ENCODE measurements around the gene ZNF747.
"Not testable (repeated sequence)": the region's sequence is repeated elsewhere in the genome, so short reads cannot be mapped to it uniquely, and the experiment has no call there.

The ZNF747 gene

DNA sequence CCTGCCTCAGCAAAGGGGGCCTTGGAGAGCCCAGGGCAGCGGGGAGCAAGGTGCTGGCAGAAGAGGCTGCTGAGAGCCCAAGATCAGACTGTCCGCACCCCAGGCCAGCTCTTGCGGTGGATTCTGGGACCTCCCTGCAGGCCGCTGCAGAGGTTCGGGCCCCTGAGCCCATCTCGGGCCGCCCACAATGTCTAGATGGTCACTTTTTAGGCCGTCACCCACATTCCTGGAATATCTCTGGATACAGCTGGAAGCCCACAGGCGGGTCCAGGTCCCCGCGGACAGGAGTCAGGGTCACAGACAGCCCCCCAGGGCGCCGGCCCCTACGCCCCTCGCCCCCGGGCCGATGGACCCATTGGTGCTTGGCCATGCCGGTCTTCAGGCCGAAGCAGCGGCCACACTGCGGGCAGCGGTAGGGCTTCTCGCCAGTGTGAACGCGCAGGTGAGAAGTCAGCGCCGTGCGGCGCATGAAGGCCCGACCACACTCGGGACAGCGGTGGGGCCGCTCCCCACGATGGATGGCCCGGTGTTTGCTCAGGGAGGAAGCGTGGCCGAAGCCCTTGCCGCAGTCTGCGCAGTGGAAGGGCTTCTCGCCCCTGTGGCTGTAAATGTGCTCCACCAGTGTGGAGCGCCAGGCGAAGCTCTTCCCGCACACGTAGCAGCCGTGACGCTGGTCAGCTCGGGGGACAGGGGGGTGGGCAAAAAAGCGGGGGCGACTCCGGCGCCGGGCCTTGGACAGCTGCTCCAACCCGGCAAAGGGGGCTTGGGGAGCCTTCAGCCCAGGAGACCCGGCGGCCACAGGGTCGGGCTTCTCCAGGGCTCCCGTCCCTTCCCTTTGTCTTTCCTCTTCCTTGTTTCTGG, 2.1 kb downstream of the ZNF747 start:
- DNase-seq, result no peak

DNA sequence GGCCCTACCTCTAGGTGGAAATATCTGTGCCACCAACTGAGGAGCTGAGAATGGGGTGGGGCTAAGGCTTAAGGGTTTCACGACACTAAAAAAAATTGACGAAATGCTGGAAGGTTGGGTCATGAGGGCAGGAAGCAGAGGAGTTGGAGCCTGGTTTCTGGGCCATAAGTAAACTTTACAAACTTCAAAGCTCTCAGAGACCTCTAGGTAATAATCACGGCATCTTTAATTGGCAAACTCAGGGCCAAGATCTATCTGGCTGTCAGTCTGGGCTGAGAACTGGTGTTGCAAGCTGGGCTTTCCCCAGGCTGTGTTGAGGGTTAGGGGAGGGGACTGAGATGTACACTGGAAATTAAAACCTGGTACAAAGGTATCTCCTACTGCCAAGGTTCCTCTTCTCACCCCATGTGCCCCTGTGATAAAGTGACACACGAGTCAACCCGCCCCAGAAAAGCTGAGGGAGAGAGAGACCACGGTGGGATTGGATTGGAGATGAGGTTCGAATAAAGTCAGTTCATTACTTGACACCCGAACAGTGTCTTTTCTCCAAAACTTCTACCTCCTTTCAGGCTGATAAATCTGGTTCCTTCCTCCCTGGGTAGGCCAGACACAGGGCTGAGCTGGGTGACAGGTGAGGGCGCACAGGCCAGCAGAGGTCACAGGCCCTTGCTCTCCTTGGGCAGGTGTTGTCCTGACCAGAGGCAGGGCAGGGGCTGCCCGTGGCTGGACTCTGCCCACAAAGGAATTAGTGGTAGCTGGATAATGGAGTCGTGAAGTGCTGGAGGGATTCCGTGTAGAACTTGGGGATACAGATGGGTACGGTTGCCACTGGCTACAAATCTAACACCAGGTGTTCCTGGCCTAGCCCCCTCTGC, 4.3 kb downstream of the ZNF747 start:
- no peak for DNase-seq

DNA sequence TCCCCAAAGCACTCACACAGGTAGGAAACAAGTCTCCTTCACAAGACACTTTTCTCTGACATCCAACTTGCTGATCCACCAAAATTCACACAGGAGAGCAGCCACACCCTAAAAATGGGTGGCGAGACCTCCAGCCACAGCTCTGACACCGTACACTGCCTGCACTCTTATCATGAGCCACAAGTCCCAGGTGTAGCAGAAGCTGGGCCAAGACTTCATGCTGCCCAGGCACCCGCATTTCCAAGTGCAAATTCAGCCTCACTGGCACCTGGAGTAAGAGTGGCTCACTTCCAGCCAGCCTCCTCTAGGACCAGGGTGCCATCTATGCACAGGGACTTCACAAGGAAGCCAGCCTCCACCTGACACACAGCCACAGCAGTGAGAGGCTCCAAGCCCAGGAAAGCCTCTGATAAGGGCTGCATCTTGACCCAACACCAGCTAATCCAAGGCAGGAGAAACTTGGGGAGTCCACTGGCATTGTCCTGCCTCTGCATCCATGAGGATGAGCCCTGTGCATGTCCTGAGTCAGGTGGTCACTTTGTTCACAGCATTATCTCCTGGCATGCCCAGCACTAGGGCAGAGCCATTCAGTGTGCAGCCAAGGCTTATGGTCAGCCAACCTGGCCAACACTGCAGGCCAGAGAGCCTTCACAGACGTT, 5.7 kb downstream of the ZNF747 start:
- no peak for DNase-seq

DNA sequence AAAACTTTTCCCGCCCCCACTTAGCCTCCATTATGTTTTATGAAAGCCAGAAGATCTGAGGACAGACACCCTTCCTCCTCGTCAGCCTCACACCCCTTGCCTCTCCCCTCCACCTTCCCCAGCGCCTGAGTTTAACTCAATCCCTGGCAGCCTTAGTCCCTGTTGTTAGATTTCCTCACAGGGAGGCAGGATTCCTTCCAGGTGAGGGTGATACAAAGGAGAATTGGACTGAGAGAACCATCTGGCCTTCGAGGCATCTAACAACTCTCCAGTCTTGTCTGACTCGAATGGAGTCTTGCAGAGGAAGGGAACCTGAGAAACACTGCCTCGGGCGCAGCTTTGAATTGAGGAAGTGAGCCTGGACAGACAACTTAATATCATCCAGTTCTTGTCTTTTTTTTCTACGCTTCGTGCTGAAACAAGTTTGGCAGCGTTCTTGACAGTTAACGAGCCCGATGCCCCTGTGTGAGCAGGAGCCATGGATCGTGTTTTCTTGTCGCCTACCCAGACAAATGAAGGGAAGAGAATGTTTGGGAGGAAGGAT, 7.0 kb downstream of the ZNF747 start:
- DNase-seq, result no peak

DNA sequence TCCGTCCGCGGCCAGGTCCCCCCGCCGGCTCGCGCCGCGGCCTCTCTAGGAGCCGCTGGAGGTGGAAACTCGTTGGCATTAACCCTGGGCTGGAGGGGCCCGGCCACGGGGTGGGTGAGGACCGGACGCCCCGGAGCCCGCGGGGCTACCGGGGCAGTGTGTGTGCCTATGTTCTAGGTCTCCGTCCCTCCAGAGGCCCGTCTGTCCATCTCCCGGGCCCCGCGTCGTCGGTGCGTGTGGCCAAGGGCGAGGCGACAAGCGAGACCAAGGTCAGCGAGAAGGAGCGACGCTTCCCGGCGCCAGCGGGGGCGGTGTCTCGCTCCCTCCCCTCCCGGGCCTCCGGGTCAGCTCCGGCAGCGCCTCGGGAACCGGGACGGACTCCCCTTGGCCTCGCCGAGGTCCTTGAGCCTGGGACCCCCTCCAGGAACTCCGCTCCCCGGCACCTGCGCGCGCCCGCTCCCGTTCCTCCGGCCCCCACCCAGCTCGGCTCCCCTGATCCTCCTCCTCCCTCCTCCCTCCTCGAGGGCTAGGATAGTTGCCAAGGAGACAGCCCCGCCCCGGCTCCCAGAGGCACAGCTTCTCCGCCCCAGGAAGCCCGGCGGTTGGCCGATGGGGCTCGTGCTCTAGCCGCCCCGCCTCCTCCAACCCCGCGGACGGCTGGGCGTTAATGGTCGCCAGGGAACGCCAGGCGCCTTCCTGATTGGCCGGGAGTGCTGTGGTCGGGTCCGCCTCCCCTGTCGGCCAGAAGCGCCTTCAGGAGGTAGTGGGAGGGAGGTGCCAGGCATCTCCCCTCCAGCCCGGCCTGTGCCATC, 7.6 kb downstream of the ZNF747 start:
- DNase-seq, result peak; percentile 94

DNA sequence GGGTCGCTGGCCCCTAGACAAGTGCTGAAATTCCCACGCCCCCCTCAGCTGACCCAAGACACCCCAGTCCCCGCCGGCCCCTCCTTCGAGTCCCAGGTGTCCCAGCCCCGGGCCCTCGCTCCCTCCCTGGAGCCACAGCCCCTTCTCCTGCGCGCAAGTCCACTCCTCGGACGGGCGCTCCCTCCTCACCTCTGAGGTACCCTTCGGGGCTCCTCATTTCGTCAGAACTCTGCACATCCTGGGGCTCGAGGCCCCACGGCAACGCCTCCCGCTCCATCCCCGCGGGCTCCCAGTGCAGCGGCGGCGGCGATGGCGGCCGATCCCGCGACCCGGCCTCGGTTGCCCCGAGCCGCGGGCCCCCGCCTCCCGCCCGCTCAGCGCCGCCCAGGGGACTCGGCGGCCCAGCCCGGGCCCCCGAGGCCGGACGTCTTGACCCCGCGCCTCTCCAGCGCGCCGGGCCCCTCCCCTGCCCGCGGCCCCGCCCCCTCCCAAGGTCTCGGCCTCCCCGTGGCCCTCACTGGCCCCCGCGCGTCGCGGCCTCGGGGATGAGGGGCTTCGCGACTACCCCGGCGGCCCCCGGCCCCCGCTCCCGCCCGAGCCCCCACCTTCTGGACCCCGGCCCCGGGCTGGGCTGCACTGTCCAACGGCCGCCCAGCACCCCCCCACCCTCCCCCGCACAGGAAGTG, 8.4 kb downstream of the ZNF747 start, which contains the start of gene ZNF768:
TSS of gene ZNF768 (minus strand) at position 430 of the 686 bp plus-strand sequence. CDS start at position 277, 153 bp downstream.
- DNase-seq, result no peak

DNA sequence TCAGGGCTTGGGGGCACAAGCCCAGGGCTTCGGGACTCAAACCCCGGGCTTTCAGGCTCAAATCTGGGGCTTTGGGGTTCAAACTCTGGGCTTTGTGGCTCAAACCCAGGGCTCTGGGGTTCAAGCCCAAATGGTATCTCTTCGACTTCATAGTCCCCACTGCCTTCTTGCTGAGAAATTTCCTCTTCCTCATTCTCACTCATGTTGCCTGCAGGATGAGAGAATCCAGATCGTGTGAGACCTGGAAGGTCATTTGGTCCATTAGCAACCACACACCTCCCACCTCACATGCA, 8.9 kb downstream of the ZNF747 start:
- DNase-seq, result no peak

DNA sequence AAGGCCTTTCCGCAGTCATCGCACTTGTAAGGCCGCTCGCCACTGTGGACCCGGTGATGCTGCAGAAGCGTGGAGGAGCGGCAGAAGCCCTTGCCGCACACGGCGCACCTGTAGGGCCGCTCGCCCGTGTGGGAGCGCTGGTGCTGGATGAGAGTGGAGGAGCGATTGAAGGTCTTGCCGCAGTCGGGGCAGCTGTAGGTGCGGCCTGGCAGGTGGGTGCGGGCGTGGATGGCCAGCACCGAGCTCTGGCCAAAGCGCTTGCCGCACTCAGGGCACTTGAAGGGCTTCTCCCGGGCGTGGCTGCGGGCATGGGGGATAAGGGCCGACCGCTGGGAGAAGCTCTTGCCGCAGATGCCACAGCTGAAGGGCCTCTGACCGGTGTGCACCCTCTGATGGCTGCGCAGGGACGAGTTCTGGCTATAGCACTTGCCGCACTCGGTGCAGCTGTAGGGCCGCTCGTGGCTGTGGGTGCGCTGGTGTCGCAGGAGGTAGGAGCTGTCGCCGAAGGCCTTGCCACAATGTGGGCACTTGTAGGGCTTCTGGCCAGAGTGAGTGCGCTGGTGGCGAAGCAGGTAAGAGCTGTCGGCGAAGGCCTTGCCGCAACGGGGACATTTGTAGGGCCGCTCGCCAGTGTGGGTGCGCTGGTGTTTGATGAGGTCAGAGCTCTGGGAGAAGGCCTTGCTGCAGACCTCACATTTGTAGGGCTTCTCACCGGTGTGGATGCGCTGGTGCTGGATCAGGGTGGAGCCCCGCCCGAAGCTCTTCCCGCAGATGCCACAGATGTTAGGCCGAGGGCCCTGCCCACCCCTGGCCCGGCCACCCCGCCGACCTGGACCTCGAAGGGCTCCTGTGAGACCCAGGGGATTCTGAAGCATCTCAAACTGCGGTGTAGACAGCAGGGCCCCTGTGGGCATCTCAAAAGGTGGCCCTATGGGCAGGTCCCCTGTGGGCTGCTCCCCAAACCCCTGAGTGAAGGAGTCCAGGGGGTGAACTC, 9.8 kb downstream of the ZNF747 start:
- DNase-seq, result no peak

DNA sequence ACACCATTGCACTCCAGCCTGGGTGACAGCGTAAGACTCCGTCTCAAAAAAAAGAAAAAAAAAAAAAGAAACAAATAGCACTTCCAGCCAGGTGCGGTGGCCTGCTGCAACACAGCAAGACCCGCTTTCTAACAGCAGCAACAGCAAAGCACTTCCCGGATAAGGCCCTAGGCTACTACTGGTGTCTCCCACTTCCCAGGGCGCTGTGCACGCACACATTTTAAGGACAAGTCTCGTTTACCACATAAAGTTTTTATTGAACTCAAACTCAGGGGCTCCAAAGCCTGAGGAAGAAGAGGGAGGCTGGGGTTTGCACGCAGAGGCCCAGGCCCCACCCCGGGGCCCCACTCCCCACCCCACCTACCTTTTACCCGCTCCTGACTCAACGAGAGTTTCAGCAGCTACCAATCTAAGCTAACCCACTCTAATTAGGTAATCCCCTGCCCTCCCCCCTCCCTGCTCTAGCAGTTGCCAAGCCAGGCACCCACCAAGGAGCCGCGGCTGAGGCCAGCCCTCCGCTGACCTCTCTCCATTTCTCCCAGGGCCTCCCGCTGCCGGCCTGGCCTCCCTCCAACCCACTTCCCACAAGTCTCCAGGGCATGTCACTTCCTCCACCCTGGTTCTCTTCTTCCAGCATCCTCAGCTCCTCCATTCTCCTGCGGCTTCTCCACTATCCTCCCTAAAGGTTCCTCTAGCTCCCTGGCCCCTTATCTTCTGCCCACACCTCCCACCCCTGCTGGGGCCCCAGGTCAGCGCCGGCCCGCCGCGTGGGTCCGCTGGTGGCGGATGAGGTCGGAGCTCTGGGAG, 10.7 kb downstream of the ZNF747 start:
- DNase-seq, result no peak

DNA sequence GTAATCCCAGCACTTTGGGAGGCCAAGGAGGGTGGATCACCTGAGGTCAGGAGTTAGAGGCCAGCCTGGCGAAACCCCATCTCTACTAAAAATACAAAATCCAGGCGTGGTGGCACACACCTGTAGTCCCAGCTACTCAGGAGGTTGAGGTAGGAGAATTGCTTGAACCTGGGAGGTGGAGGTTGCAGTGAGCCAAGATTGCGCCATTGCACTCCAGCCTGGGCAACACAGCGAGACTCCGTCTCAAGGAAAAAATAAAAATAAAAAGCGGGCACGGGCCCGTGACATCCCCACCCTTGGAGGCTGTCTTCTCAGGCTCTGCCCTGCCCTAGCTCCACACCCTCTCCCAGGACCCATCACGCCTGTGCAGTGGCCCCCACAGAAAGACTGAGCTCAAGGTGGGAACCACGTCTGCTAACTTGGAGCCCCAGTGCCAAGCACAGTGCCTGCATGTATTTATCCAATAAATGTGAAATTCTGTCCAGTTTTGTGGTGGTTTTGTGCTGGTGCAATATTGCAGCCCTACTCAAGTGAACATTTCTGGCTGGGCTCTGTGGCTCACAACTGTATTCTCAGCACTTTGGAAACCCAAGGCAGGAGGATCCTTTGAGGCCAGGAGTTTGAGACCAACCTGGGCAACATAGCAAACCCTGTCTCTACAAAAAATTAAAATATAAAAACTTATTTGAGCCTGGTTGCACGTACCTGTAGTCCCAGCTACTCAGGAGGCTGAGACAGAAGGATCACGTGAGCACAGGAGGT, 11.8 kb downstream of the ZNF747 start:
- not testable (repeated sequence) for DNase-seq

DNA sequence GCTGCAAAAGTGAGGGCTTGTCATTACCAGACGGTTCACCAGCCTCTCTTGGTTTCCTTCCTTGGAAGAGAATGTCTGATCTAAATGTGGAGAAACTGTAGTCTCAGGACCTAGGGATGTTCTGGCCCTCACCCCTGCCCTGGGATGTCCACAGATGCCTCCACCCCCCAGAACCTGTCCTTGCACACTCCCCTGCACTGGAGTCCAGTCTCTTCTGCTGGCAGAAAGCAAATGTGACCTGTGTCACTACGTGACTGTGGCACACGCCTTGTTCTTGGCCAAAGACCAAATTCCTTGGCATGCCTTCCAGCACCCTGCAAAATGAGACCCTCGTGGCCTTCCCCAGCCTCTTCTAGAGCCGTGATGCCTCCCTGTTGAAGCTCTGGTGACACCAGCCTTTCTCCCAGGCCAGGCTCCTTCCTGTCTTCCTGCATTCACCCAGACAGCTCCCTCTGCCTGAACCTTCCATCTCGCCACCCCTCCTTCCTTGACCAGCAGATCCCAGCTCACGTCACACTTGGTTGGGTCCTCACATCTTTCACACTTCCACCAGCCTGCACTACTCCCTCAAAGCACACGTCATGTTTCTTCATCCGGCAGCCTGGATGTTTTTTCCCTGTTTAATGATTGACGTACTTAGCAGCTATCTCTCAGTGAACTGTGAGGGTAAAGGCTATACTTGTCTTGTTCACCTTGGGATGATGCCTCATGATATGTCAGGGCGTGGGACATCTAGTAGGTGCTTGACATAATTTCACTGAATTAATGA, 12.6 kb downstream of the ZNF747 start:
- no peak for DNase-seq

DNA sequence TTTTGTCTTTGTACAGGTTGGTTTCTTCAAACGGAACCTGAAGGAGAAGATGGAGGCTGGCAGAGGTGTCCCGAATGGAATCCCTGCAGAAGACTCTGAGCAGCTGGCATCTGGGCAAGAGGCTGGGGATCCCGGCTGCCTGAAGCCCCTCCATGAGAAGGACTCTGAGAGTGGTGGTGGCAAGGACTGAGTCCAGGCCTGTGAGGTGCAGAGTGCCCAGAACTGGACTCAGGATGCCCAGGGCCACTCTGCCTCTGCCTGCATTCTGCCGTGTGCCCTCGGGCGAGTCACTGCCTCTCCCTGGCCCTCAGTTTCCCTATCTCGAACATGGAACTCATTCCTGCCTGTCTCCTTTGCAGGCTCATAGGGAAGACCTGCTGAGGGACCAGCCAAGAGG, 13.2 kb downstream of the ZNF747 start:
- DNase-seq, result no peak

DNA sequence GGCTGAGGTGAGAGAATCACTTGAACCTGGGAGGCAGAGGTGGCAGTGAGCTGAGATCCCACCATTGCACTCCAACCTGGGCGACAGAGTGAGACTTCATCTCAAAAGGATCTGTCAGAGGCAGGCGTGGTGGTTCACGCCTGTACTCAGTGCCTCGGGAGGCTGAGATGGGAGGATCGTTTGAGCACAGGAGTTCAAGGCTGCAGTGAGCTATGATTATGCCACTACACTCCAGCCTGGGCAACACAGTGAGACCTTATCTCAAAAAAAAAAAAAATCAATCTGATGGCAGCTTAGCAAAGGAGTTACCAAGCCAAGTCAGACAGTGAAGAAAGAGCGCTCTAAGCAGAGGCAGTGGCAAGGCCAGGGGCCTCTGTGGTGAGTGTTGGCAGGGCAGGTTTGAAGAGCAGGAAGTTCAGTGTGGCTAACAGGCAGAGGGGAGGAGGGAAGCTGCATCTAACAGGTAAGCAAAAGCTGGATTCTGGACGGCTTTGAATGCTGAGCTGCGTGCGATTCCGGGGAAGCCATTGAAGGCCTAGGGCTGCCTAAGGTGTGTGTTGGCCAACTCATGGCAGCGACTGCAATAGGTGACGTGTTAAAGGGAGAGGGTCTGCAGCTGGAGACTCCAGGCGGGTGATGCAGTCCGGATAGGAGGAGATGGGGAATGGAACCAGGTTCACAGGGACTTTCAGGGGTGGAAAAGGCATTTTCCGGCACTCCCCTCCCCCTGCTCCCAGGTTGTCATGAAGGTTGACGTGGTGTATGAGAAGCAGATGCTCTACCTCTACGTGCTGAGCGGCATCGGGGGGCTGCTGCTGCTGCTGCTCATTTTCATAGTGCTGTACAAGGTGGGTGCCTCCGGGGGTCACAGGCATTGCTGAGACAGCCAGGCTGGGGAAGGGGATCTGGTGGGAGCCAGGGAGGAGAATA, 15.3 kb downstream of the ZNF747 start:
- DNase-seq, result no peak

DNA sequence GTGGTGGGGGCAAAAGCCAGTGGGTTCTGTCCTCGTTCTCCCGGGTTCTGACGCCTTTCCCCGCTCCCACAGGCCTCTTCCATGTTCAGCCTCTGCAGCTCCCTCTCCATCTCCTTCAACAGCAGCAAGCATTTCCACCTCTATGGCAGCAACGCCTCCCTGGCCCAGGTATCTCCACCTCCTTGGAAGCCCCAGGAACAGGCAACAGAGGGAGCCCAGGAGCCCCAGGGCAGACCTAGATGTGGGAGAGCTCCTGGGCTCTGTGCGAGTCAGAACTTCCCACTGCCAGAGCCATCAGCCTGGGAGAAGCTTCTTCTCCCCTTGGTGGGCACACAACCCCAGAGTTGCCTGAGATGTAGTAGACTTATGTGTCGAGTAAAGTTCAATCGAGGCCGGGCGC, 16.1 kb downstream of the ZNF747 start:
- DNase-seq, result no peak

DNA sequence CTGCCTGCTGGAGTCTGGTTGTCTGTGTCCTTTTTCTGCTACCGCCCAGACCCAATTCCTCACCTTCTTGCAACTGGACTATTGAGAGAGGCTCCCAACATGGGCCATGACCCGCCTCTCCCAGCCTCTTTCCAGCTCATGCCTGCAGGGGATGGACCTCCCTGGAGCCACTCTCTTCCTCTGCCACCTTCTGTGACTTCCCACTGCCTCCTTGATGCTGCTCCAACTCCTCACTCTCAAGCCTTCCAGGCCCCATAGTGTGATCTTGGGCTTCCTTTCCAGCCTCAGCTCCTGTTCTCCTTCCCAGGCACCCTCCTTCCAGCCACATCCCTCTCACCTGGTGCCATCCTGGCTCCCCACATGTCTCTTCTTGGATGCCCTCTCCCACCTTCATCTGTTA, 19.4 kb downstream of the ZNF747 start:
- no peak for DNase-seq

DNA sequence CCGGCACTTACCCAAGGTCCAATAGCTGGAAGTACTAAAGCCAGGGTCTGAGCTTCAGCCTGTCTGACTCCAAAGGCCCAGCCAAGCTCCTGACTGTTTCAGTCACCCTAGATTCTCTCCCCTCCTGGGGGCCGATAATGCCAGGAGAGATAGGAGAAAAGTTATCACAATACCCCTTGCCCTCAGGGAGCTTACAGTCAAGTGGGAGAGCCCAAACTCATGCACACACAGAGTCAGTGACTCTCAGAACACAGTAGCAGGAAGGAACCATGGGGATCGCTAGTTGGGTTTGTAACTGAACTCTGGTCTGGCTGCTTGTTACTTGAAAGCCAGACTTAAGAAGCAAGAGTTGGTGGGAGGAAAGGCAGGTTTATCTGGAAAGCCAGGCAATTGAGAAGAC, 23.1 kb downstream of the ZNF747 start:
- DNase-seq, result no peak

Data from GOT3 (cell line).